Esophagus muscularis mucosa (tissue), 4 donors: ENCODE data around the gene ARHGEF10L. TPM values are rescaled to one million over a fixed set of nuclear protein-coding genes. Genes with fewer than 3 reads are reported as not detected.

Experiments used
- DNase-seq: peaks from one replicate; pipeline ENCODE4 v3.0.0-alpha.2; 2017; ENCODE audit errors: extremely low spot score
- H3K27ac ChIP-seq, 4 donors: fragments of 200-600 bp; sonication (generic); replicated peaks in 1 of 4; 1 replicate in 3 of 4; 2 replicates in 1 of 4; pipeline ENCODE4 v1.5.1; 2016 to 2019; ENCODE audit warnings: mild to moderate bottlenecking in 1 of 4
- H3K27me3 ChIP-seq, 4 donors: fragments of 200-600 bp; sonication (generic); one replicate each; pipeline versions ENCODE4 v1.5.1 to v1.6.0; 2016 to 2019
- H3K36me3 ChIP-seq, 4 donors: fragments of 200-600 bp; sonication (generic); one replicate each; pipeline ENCODE4 v1.5.1; 2016 to 2019
- H3K4me1 ChIP-seq, 4 donors: fragments of 200-600 bp; sonication (generic); one replicate each; pipeline ENCODE4 v1.5.1; 2016 to 2019
- H3K4me3 ChIP-seq, 4 donors: fragments of 200-600 bp; sonication (generic); 1 replicate in 2 of 4; 2 replicates in 2 of 4; pipeline ENCODE4 v1.5.1; 2016 to 2019; ENCODE audit warnings: mild to moderate bottlenecking in 4 of 4, moderate library complexity in 1 of 4
- H3K9me3 ChIP-seq, 4 donors: fragments of 200-600 bp; sonication (generic); 1 replicate in 3 of 4; 2 replicates in 1 of 4; pipeline ENCODE4 v1.5.1; 2016 to 2019
- CTCF ChIP-seq, 3 experiments: fragments of 200-600 bp in 2 of 3; fragments of 450-650 bp in 1 of 3; sonication (generic) in 2 of 3; IDR thresholded peaks; one replicate each; pipeline ENCODE4 v1.5.1; 2017 to 2019; ENCODE audit warnings: antibody characterized with exemption in 3 of 3, mild to moderate bottlenecking in 2 of 3, moderate library complexity in 1 of 3
- EP300 ChIP-seq: sonication (generic); formaldehyde crosslinking; IDR thresholded peaks from one replicate; pipeline ENCODE4 v1.6.1; 2017; ENCODE audit warnings: antibody characterized with exemption
- POLR2A ChIP-seq: fragments of 450-650 bp; IDR thresholded peaks from one replicate; pipeline ENCODE4 v1.6.1; 2017; ENCODE audit warnings: antibody characterized with exemption, moderate library complexity, mild to moderate bottlenecking, low read depth
- POLR2AphosphoS5 ChIP-seq, 2 donors: sonication (generic); formaldehyde crosslinking; IDR thresholded peaks; one replicate each; pipeline ENCODE4 v1.6.1; 2017; ENCODE audit warnings: antibody characterized with exemption in 2 of 2
- WGBS: methylation state at CpG from one replicate; pipeline ENCODE4 v1.1.5; 2018; 5-methylcytosine and 5-hydroxymethylcytosine counted together
- intact Hi-C: fragments of 100-400 bp; cut with DNase I; formaldehyde crosslinking; loops from one replicate; pipeline ENCODE4 v1.15.1; 2023
- total RNA-seq, 4 donors: library from RNA; depleted of rRNA; stranded (reverse); fragments of >200 nt; gene quantifications; one replicate each; pipeline versions ENCODE4 v1.1.0 to v1.2.1, GENCODE V29; 2016

The ARHGEF10L gene
- total RNA-seq, 4 donors from 2014 or later = 46.6 to 93.0 (median 66.9) TPM

- Histone ChIP-seq H3K4me3 (no peak overlapping the region), H3K36me3 (no peaks in the 10 kb centered on the region), H3K4me1 (peaks cover 92 to 100% (median 100%) of the 10 kb centered on the region in 4 donors), H3K27me3 (no peaks in the 10 kb centered on the region), H3K27ac (peak overlapping the region; percentile 92 to 98 (median 96)), H3K9me3 (no peaks in the 10 kb centered on the region)
- DNase-seq = no peak
- no peak for TF ChIP-seq POLR2A
- TF ChIP-seq EP300 = no peak
- TF ChIP-seq CTCF (IDR thresholded peaks at IDR 0.05) = no peak
- no peak for TF ChIP-seq POLR2AphosphoS5 (IDR thresholded peaks at IDR 0.05)
- intact Hi-C loops = no loop called here
- 87% methylated on average over 9 of the region's 9 CpGs for WGBS
Measured at GRCh38 chr1:17566892-17567291, 27.4 kb downstream of the ARHGEF10L start.

GRCh38 chr1:17567582-17567981 is 28.1 kb downstream of the ARHGEF10L start:
- no peak for TF ChIP-seq EP300
- peak; percentile 79 to 83 for TF ChIP-seq POLR2AphosphoS5 (IDR thresholded peaks at IDR 0.05)
- H3K27me3 ChIP-seq = no peaks in the 10 kb centered on the region
- H3K9me3 ChIP-seq = no peaks in the 10 kb centered on the region
- H3K4me1 ChIP-seq = peaks cover 89 to 100% (median 100%) of the 10 kb centered on the region in 4 donors
- intact Hi-C loops = no loop called here
- H3K27ac ChIP-seq = peak overlapping the region; percentile 92 to 98 (median 96)
- H3K36me3 ChIP-seq = no peaks in the 10 kb centered on the region
- no peak for DNase-seq
- 43% methylated on average over 2 of the region's 6 CpGs for WGBS
- no peak overlapping the region for H3K4me3 ChIP-seq

GRCh38 chr1:17568014-17568900 is 28.8 kb downstream of the ARHGEF10L start:
- WGBS = 89% methylated on average over 10 of the region's 11 CpGs
- no peak for DNase-seq

GRCh38 chr1:17569200-17570139 is 30.0 kb downstream of the ARHGEF10L start:
- DNase-seq = peak; percentile 97
- 8% methylated on average over 12 of the region's 16 CpGs for WGBS
- Histone ChIP-seq H3K27ac (peak overlapping the region; percentile 92 to 98 (median 96)), H3K4me3 (peak overlapping the region; percentile 18 to 38 (median 26)), H3K9me3 (no peaks in the 10 kb centered on the region), H3K4me1 (peaks cover 90 to 100% (median 100%) of the 10 kb centered on the region in 4 donors), H3K27me3 (no peaks in the 10 kb centered on the region), H3K36me3 (no peaks in the 10 kb centered on the region)
- intact Hi-C loops = loop anchor here (5.0 kb wide), 1 partner anchor 53 kb away; no protein-coding TSS in a partner anchor
- TF ChIP-seq POLR2AphosphoS5 (IDR thresholded peaks at IDR 0.05) = peak; percentile 90 to 94
- no peak for TF ChIP-seq CTCF (IDR thresholded peaks at IDR 0.05)
- no peak for TF ChIP-seq POLR2A

More at GRCh38 chr1:17568014-17568900, 28.8 kb downstream of the ARHGEF10L start:
- H3K27ac ChIP-seq = peak overlapping the region; percentile 92 to 98 (median 96)
- no peaks in the 10 kb centered on the region for H3K36me3 ChIP-seq
- no peak overlapping the region for H3K4me3 ChIP-seq
- H3K4me1 ChIP-seq = peaks cover 90 to 100% (median 100%) of the 10 kb centered on the region in 4 donors
- intact Hi-C loops = no loop called here
- H3K9me3 ChIP-seq = no peaks in the 10 kb centered on the region
- no peak for TF ChIP-seq EP300
- TF ChIP-seq POLR2A = no peak
- TF ChIP-seq CTCF (IDR thresholded peaks at IDR 0.05) = no peak
- TF ChIP-seq POLR2AphosphoS5 (IDR thresholded peaks at IDR 0.05) = no peak
- no peaks in the 10 kb centered on the region for H3K27me3 ChIP-seq
